Myocyte (in vitro differentiated cells): Measurements from ENCODE around the gene EXOSC3. TPM values are rescaled to one million over a fixed set of nuclear protein-coding genes. Genes with fewer than 3 reads are reported as not detected.

Experiments used
- DNase-seq: peaks from one replicate; pipeline ENCODE4 v3.0.0-alpha.2; 2012; ENCODE audit warnings: low read depth
- total RNA-seq: library from RNA; depleted of rRNA; stranded (reverse); fragments of >200 nt; gene quantifications from 2 replicates; pipeline ENCODE4 v1.2.3, GENCODE V29; 2014

EXOSC3 gene
- total RNA-seq, 1 donor from 2014 or later, result 35.1 TPM

DNA sequence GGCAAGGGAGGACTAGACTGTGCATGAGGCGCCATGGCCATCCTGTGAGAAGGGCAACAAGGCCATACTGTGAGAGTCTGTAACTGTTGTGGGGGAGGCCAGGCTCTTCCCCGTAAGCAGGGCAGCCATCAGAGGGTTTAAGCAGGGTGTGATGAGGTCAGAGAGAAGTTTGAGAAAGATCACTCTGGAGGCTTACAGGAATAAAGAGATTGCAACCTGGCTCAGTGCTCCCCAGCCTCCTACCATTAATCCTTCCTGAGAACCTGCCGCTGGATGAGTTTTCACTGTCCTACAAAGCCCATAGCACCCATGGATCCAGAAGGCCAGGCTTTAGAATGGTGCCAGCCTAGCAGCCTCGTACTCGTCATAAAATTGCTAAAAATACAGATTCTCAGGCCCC is 45.6 kb downstream of the EXOSC3 start:
- no peak for DNase-seq

GRCh38 chr9:37732952-37733351 is 51.9 kb downstream of the EXOSC3 start:
- no peak for DNase-seq

DNA sequence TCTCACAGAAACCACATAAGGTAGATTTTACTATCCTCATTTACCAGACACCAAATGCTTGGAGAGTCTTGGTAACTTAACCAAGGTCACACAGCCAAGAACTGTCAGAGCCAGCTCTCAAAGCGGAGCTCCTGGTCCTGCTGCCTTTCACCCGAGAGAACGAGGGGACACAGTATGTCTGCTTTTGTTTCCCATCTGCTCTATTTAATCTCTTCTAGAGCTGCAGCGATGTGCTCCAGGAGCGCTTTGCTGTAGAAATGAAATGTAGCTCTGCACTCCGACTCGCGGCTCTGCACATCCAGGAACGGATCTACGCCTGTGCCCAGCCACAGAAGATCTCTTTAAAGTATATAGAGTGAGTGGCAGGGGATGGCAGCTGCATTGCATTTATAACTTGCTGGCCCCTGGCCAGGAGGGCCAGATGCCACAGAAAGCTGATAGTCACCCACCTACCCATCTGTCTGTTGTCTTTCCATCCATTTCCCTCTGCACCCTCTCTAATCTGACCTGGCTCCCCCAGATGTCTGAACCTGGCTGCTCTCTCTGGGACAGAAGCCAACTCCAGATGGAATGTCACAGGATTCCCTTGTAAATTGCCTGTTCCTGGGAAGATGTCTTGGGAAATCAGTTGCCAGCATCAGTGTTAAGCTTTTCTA is 52.6 kb downstream of the EXOSC3 start:
- DNase-seq, result peak; percentile 26

DNA sequence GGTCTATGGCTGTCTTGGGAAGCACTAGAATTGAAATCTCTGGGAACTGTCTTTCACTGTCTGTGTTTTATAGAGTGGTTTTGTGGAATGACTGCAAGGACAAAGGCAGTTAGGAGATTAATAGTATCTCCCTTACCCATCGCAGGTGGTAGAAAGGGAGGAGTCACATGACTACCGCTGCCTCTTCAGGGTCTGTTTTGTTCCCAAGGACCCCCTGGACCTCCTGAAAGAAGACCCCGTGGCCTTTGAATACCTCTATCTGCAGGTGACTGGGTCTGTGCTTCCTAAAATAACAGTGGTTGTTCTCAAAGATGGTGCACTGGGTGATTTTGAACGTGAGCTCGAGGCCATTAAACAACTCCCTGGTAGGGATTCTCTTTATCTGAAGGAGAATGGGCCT is 54.0 kb downstream of the EXOSC3 start:
- no peak for DNase-seq

DNA sequence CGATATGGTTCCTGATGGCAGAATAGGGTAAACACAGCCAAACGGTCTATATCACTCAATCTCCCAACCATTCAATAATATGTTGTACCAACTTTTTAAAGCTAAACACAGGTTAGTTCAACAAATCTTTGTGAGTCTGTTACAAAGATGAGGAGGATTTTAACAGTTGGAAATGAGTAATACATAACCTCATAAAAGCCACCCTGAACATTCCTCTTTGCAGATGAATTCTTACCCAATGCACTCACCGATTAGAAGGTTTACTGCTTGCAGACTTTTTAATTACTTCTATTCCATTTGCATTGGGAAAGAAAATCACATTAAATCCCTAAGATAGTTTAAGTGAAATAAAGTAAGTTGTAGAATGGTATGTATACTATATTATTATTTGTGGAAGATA is 54.6 kb downstream of the EXOSC3 start:
- DNase-seq, result peak; percentile 7

Other genes with a start within 250 kb of the EXOSC3 start
- 77.5 and 106 TPM in 2 replicates for gene FBXO10, start 208.7 kb downstream of the EXOSC3 start, total RNA-seq
- 107 and 109 TPM in 2 replicates for gene TOMM5, start 192.5 kb downstream of the EXOSC3 start, total RNA-seq
- 8.4 and 15.5 TPM in 2 replicates for gene FRMPD1, start 134.1 kb downstream of the EXOSC3 start, total RNA-seq
- gene TRMT10B, start 31.3 kb downstream of the EXOSC3 start, total RNA-seq, result 1.2 and 3.7 TPM in 2 replicates
- 19.8 and 23.9 TPM in 2 replicates for gene DCAF10, start 15.7 kb upstream of the EXOSC3 start, total RNA-seq
- 40.1 and 41.5 TPM in 2 replicates for gene SLC25A51, start 119.1 kb upstream of the EXOSC3 start, total RNA-seq